ENCODE results near the gene TPCN2.
"Not testable (repeated sequence)": the region's sequence is repeated elsewhere in the genome, so short reads cannot be mapped to it uniquely, and the experiment has no call there.

GRCh38 chr11:69140161-69140560 lies 91.4 kb downstream of the TPCN2 start:
- not testable (repeated sequence) for TF ChIP-seq POLR2A, CTCF, POLR2AphosphoS5 (IDR thresholded peaks at IDR 0.05)

Measured in upper lobe of left lung (tissue), 4 donors.